KMS-11 (cell line): ENCODE measurements around the gene SP7.

Experiments
- H2AFZ ChIP-seq: fragments of 200-600 bp; sonication (generic); 2 replicates; pipeline ENCODE4 v1.6.1; 2016; ENCODE audit warnings: antibody characterized with exemption, mixed run types, low read depth
- H3K27ac ChIP-seq: fragments of 200-600 bp; sonication (generic); 2 replicates; pipeline ENCODE4 v1.6.1; 2016; ENCODE audit warnings: mild to moderate bottlenecking, mixed run types
- H3K27me3 ChIP-seq: fragments of 200-600 bp; sonication (generic); 2 replicates; pipeline ENCODE4 v1.6.1; 2017; ENCODE audit warnings: mild to moderate bottlenecking, low read depth, mixed run types, moderate library complexity; ENCODE audit not compliant: insufficient read depth
- H3K36me3 ChIP-seq: fragments of 200-600 bp; sonication (generic); 2 replicates; pipeline ENCODE4 v1.6.1; 2017; ENCODE audit warnings: mild to moderate bottlenecking, mixed run types; ENCODE audit not compliant: insufficient read depth
- H3K4me1 ChIP-seq: fragments of 200-600 bp; sonication (generic); 2 replicates; pipeline ENCODE4 v1.6.1; 2016; ENCODE audit warnings: mild to moderate bottlenecking, low read depth, mixed run types; ENCODE audit not compliant: poor library complexity, severe bottlenecking
- H3K4me2 ChIP-seq: fragments of 200-600 bp; sonication (generic); 2 replicates; pipeline ENCODE4 v1.7.0; 2016; ENCODE audit warnings: mild to moderate bottlenecking, mixed run types
- H3K4me3 ChIP-seq: fragments of 200-600 bp; sonication (generic); IDR thresholded peaks from 2 replicates; pipeline ENCODE4 v1.6.1; 2017; ENCODE audit warnings: low read depth, low read length, mixed read lengths; ENCODE audit not compliant: insufficient read depth
- H3K79me2 ChIP-seq: fragments of 200-600 bp; sonication (generic); 2 replicates; pipeline ENCODE4 v1.6.1; 2016; ENCODE audit warnings: low read depth, mixed run types; ENCODE audit not compliant: insufficient read depth
- H3K9ac ChIP-seq: fragments of 200-600 bp; sonication (generic); 2 replicates; pipeline ENCODE4 v1.6.1; 2016; ENCODE audit warnings: mild to moderate bottlenecking, mixed run types
- H4K20me1 ChIP-seq: fragments of 200-600 bp; sonication (generic); 2 replicates; pipeline ENCODE4 v1.6.1; 2016; ENCODE audit warnings: mild to moderate bottlenecking, mixed run types; ENCODE audit not compliant: insufficient read depth
- TF ChIP-seq, protein P1 (sequence below): fragments of 200-600 bp; sonication (generic); conservative IDR thresholded peaks from 2 replicates; pipeline ENCODE4 v1.6.1; 2017; ENCODE audit warnings: low read depth, mild to moderate bottlenecking, antibody characterized with exemption, low read length, moderate library complexity, mixed read lengths

The SP7 gene

DNA sequence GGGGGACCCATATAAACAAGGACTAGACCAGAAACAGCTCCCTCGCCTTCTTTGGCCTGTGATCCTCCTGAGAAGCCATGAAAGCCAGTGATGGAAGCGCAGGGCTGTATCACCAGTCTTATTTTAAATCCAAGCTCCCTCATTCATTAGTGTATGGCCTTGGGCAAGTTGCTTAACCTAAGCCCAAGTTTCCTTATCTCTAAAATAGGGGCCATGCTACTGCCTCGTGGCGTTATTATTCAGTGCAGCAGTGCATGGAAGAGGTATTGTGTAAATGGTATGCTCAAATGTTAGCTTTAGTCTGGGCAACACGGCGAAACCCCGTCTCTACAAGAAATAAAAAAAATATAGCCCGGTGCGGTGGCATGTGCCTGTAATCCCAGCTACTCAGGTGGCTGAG, 58.2 kb downstream of the SP7 start:
- TF ChIP-seq, protein P1, sequence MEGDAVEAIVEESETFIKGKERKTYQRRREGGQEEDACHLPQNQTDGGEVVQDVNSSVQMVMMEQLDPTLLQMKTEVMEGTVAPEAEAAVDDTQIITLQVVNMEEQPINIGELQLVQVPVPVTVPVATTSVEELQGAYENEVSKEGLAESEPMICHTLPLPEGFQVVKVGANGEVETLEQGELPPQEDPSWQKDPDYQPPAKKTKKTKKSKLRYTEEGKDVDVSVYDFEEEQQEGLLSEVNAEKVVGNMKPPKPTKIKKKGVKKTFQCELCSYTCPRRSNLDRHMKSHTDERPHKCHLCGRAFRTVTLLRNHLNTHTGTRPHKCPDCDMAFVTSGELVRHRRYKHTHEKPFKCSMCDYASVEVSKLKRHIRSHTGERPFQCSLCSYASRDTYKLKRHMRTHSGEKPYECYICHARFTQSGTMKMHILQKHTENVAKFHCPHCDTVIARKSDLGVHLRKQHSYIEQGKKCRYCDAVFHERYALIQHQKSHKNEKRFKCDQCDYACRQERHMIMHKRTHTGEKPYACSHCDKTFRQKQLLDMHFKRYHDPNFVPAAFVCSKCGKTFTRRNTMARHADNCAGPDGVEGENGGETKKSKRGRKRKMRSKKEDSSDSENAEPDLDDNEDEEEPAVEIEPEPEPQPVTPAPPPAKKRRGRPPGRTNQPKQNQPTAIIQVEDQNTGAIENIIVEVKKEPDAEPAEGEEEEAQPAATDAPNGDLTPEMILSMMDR, result no peak
- H3K79me2 ChIP-seq, result no peaks in the 10 kb centered on the region
- H4K20me1 ChIP-seq, result no peaks in the 10 kb centered on the region
- H3K9ac ChIP-seq, result no peak overlapping the region
- no peak overlapping the region for H3K27ac ChIP-seq
- peaks cover 17% of the 10 kb centered on the region; the same call in 1 of the 2 replicates for H3K36me3 ChIP-seq
- no peak overlapping the region for H3K4me3 ChIP-seq
- H2AFZ ChIP-seq, result no peak overlapping the region
- H3K4me1 ChIP-seq, result no peaks in the 10 kb centered on the region
- no peak overlapping the region for H3K4me2 ChIP-seq
- H3K27me3 ChIP-seq, result no peaks in the 10 kb centered on the region
